H1 (cell line): Measurements from ENCODE around the gene NLN. TPM values are rescaled to one million over a fixed set of nuclear protein-coding genes. Genes with fewer than 3 reads are reported as not detected.

Experiments
- CTCF ChIA-PET: fragments of 300-600 bp; sonication (Branson Sonifier 250); formaldehyde crosslinking; loops from one replicate; lab custom pipeline; 2021; ENCODE audit not compliant: partially characterized antibody; lab: Charles Lee
- POLR2A ChIA-PET: fragments of 300-600 bp; sonication (Branson Sonifier 250); formaldehyde crosslinking; loops from one replicate; lab custom pipeline; 2021; ENCODE audit warnings: inconsistent platforms; ENCODE audit not compliant: partially characterized antibody; lab: Charles Lee
- DNase-seq, 2 experiments: peaks; one replicate each; pipeline versions ENCODE4 v3.0.0 to v3.0.0-alpha.2; 2010 to 2022; ENCODE audit warnings: low spot score in 2 of 2, low read depth in 1 of 2, mixed read lengths in 1 of 2
- FAIRE-seq: peaks from 2 replicates; lab custom pipeline; 2011; peaks lifted over from hg19 to GRCh38; lab: Jason Lieb, UNC
- H2AFZ ChIP-seq: 2 replicates; pipeline ENCODE4 v1.8.1; 2012; ENCODE audit warnings: low read length, inconsistent platforms
- H2AK5ac ChIP-seq: 2 replicates; pipeline ENCODE4 v1.6.1; 2013; ENCODE audit warnings: low read depth, low read length
- H2BK120ac ChIP-seq: replicated peaks from 2 replicates; pipeline ENCODE3; 2013; ENCODE audit warnings: low read depth, low read length, inconsistent platforms
- H2BK12ac ChIP-seq: 2 replicates; pipeline ENCODE4 v1.6.1; 2013; ENCODE audit warnings: low read depth, low read length
- H2BK15ac ChIP-seq: 2 replicates; pipeline ENCODE4 v1.6.1; 2013; ENCODE audit warnings: low read length
- H2BK20ac ChIP-seq: 2 replicates; pipeline ENCODE4 v1.6.1; 2013; ENCODE audit warnings: low read length
- H2BK5ac ChIP-seq: 2 replicates; pipeline ENCODE4 v1.6.1; 2013; ENCODE audit warnings: low read depth, low read length
- H3K14ac ChIP-seq: 2 replicates; pipeline ENCODE4 v1.6.1; 2013; ENCODE audit warnings: inconsistent platforms; ENCODE audit not compliant: insufficient read length
- H3K18ac ChIP-seq: 2 replicates; pipeline ENCODE4 v1.6.1; 2013; ENCODE audit warnings: low read length; ENCODE audit errors: extremely low read depth
- H3K23ac ChIP-seq: 2 replicates; pipeline ENCODE4 v1.6.1; 2013; ENCODE audit warnings: inconsistent platforms; ENCODE audit not compliant: insufficient read length
- H3K23me2 ChIP-seq: 2 replicates; pipeline ENCODE4 v1.6.1; 2013; ENCODE audit warnings: low read depth, low read length
- H3K27ac ChIP-seq: 2 replicates; pipeline ENCODE4 v1.6.1; 2011; ENCODE audit warnings: low read depth, low read length, inconsistent platforms
- H3K27me3 ChIP-seq, 4 experiments: replicated peaks in 1 of 4; 1 replicate in 1 of 4; 2 replicates in 3 of 4; pipeline versions ENCODE4 v1.6.1 to v1.8.1; 2011 to 2013; ENCODE audit warnings: low read length in 3 of 4, mild to moderate bottlenecking in 3 of 4, inconsistent platforms in 2 of 4, mixed read lengths in 2 of 4, moderate library complexity in 1 of 4; ENCODE audit not compliant: control insufficient read depth in 3 of 4, insufficient read depth in 3 of 4; ENCODE audit errors: extremely low read depth in 1 of 4
- H3K36me3 ChIP-seq, 4 experiments: 2 replicates each; pipeline versions ENCODE4 v1.6.1 to v1.8.1; 2011 to 2013; ENCODE audit warnings: mild to moderate bottlenecking in 4 of 4, low read length in 3 of 4, moderate library complexity in 2 of 4, control low read depth in 1 of 4, inconsistent platforms in 1 of 4; ENCODE audit not compliant: insufficient read depth in 4 of 4, control insufficient read depth in 2 of 4
- H3K4ac ChIP-seq: replicated peaks from 2 replicates; pipeline ENCODE3; 2013; ENCODE audit warnings: low read length, low read depth, mixed read lengths, inconsistent platforms; ENCODE audit not compliant: insufficient read length
- H3K4me1 ChIP-seq, 4 experiments: replicated peaks in 1 of 4; 1 replicate in 1 of 4; 2 replicates in 3 of 4; pipeline versions ENCODE4 v1.6.1 to v1.8.1; 2011 to 2013; ENCODE audit warnings: low read length in 3 of 4, inconsistent platforms in 2 of 4, mixed read lengths in 1 of 4; ENCODE audit not compliant: insufficient read depth in 4 of 4, control insufficient read depth in 3 of 4
- H3K4me2 ChIP-seq, 2 experiments: 2 replicates each; pipeline versions ENCODE4 v1.6.1 to v1.8.1; 2011 to 2013; ENCODE audit warnings: low read depth in 2 of 2, low read length in 2 of 2, control low read depth in 1 of 2, inconsistent platforms in 1 of 2, mild to moderate bottlenecking in 1 of 2; ENCODE audit not compliant: insufficient read depth in 1 of 2
- H3K4me3 ChIP-seq, 4 experiments: fragments of 200-600, 300-600 bp in 1 of 4; sonication (generic), shearing (Covaris generic), sonication (Bioruptor Twin) in 1 of 4; 2 replicates each; pipeline versions ENCODE4 v1.5.1 to v1.8.1; 2011 to 2016; ENCODE audit warnings: low read length in 4 of 4, low read depth in 3 of 4, control low read depth in 2 of 4, inconsistent platforms in 2 of 4, mild to moderate bottlenecking in 2 of 4, mixed read lengths in 1 of 4, moderate library complexity in 1 of 4; ENCODE audit not compliant: insufficient read depth in 2 of 4; ENCODE audit errors: extremely low read depth in 1 of 4
- H3K56ac ChIP-seq: replicated peaks from 2 replicates; pipeline ENCODE3; 2013; ENCODE audit warnings: low read depth, mild to moderate bottlenecking, mixed read lengths, low read length, inconsistent platforms; ENCODE audit not compliant: insufficient read length
- H3K79me1 ChIP-seq: 2 replicates; pipeline ENCODE4 v1.6.1; 2013; ENCODE audit warnings: low read depth, low read length, control low read depth
- H3K79me2 ChIP-seq, 2 experiments: 2 replicates each; pipeline versions ENCODE4 v1.6.1 to v1.8.1; 2012 to 2013; ENCODE audit warnings: low read length in 2 of 2, mild to moderate bottlenecking in 2 of 2, inconsistent platforms in 1 of 2; ENCODE audit not compliant: insufficient read depth in 2 of 2, control insufficient read depth in 1 of 2
- H3K9ac ChIP-seq, 4 experiments: replicated peaks in 1 of 4; 1 replicate in 1 of 4; 2 replicates in 3 of 4; pipeline versions ENCODE4 v1.6.1 to v1.8.1; 2011 to 2013; ENCODE audit warnings: low read depth in 3 of 4, low read length in 3 of 4, control low read depth in 2 of 4, mild to moderate bottlenecking in 2 of 4, moderate library complexity in 2 of 4, inconsistent platforms in 1 of 4; ENCODE audit errors: extremely low read depth in 1 of 4
- H3K9me3 ChIP-seq, 2 experiments: 2 replicates each; pipeline versions ENCODE4 v1.6.1 to v1.8.1; 2012 to 2013; ENCODE audit warnings: mild to moderate bottlenecking in 2 of 2, moderate library complexity in 2 of 2, control low read depth in 1 of 2, inconsistent platforms in 1 of 2, low read depth in 1 of 2, low read length in 1 of 2, mixed read lengths in 1 of 2; ENCODE audit not compliant: insufficient read depth in 2 of 2
- H4K20me1 ChIP-seq, 2 experiments: replicated peaks in 1 of 2; 2 replicates each; pipeline versions ENCODE3 to v1.8.1; 2011 to 2013; ENCODE audit warnings: inconsistent platforms in 2 of 2, low read length in 2 of 2, mild to moderate bottlenecking in 1 of 2; ENCODE audit not compliant: insufficient read depth in 2 of 2, control insufficient read depth in 1 of 2
- H4K5ac ChIP-seq: 2 replicates; pipeline ENCODE4 v1.6.1; 2013; ENCODE audit warnings: low read length, low read depth, mixed read lengths, inconsistent platforms; ENCODE audit not compliant: insufficient read length
- H4K8ac ChIP-seq: 2 replicates; pipeline ENCODE4 v1.8.0; 2013; ENCODE audit warnings: mild to moderate bottlenecking, moderate library complexity, low read length, inconsistent platforms; ENCODE audit not compliant: insufficient read depth; ENCODE audit errors: extremely low read depth
- H4K91ac ChIP-seq: replicated peaks from 2 replicates; pipeline ENCODE3; 2013; ENCODE audit warnings: low read length, mixed read lengths, inconsistent platforms; ENCODE audit not compliant: insufficient read length
- JUND ChIP-seq: IDR thresholded peaks from 2 replicates; pipeline ENCODE4 v1.6.1; 2011; ENCODE audit warnings: mild to moderate bottlenecking, improper control_type of control experiment, low read length
- NANOG ChIP-seq: IDR thresholded peaks from 2 replicates; pipeline ENCODE4 v1.6.1; 2011; ENCODE audit warnings: low read length, low read depth, mild to moderate bottlenecking, inconsistent platforms; ENCODE audit not compliant: insufficient read depth, poor library complexity, severe bottlenecking
- NRF1 ChIP-seq: IDR thresholded peaks from 2 replicates; pipeline ENCODE4 v1.6.1; 2011; ENCODE audit warnings: mild to moderate bottlenecking, low read depth, low read length, improper control_type of control experiment
- POLR2AphosphoS5 ChIP-seq: IDR thresholded peaks from 2 replicates; pipeline ENCODE4 v1.6.1; 2011; ENCODE audit warnings: low read depth, low read length
- TCF12 ChIP-seq: IDR thresholded peaks from 2 replicates; pipeline ENCODE4 v1.6.1; 2011; ENCODE audit warnings: low read depth, mild to moderate bottlenecking, low read length
- YY1 ChIP-seq: IDR thresholded peaks from 2 replicates; pipeline ENCODE4 v1.6.1; 2011; ENCODE audit warnings: low read depth, mild to moderate bottlenecking, low read length
- WGBS, 2 experiments: shearing (Covaris generic) in 1 of 2; methylation state at CpG; one replicate each; pipeline versions ENCODE4 v1.1.6 to v1.1.7; 2013 to 2015; ENCODE audit warnings: low lambda C conversion rate in 2 of 2, mixed read lengths in 2 of 2, inconsistent platforms in 1 of 2, low coverage in 1 of 2, missing lambda C conversion rate in 1 of 2; ENCODE audit not compliant: insufficient replicate concordance in 2 of 2, insufficient coverage in 1 of 2, insufficient read length in 1 of 2; ENCODE audit errors: extremely low coverage in 1 of 2, missing lambda C conversion rate in 1 of 2; 5-methylcytosine and 5-hydroxymethylcytosine counted together
- polyA plus RNA-seq, 7 experiments: library from polyadenylated mRNA; depleted of rRNA in 3 of 7; stranded (reverse) in 5 of 7; unstranded in 2 of 7; fragments of >200 nt in 5 of 7; fragments of 200-250 nt in 2 of 7; gene quantifications; 1 replicate in 5 of 7; 2 replicates in 1 of 7; 4 replicates in 1 of 7; pipeline versions ENCODE4 v1.2.1 to v1.2.3, GENCODE V29; 2011 to 2013; ENCODE audit warnings: missing spikeins in 2 of 7, mixed read lengths in 2 of 7
- total RNA-seq: library from RNA; stranded (reverse); fragmentation: NEBNext Ultra II Directional; extraction: Animal tissue kit (Norgen Biotek cat#: 25700); gene quantifications from 2 replicates; pipeline ENCODE4 v1.2.1, GENCODE V29; 2021

The NLN gene
- total and polyA plus RNA-seq, 2 of the 8 experiments (the other 6 are each of a cell fraction or from before 2014, with no cell fraction given), result 46.7 to 192 TPM

DNA sequence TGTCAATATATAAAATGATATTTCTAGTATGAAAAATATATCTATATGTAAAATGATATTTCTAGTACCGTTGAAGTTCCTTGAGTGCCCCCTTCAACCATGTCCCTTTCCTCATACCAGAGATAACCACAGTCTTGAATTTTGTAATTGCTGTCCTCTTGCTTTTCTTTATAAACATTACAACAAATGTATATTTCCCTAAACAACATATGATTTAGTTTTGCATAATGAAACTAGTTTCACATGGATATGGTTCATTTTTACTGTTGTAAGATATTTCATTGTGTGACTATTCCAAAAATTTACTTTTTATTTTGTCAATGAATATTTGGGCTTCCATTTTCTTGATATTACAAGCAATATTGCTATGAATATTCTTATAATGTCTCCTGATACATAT is 14.0 kb downstream of the NLN start:
- H3K4me2 ChIP-seq, result no peak overlapping the region
- no peak overlapping the region for H2BK5ac ChIP-seq
- no peak overlapping the region for H2BK15ac ChIP-seq
- no peak overlapping the region for H4K91ac ChIP-seq
- no peak for DNase-seq
- no peaks in the 10 kb centered on the region; a peak in 1 of 8 replicates for H3K36me3 ChIP-seq
- H3K27me3 ChIP-seq, result peaks cover 0 to 1% (median 0%) of the 10 kb centered on the region in 4 experiments; a peak in 1 of 7 replicates
- H3K56ac ChIP-seq, result no peak overlapping the region
- no peak overlapping the region for H4K5ac ChIP-seq
- H3K4me1 ChIP-seq, result no peaks in the 10 kb centered on the region
- FAIRE-seq, result no peak
- H3K14ac ChIP-seq, result no peak overlapping the region
- POLR2A ChIA-PET, result interaction anchor here (1.3 kb wide), 1 partner anchor 13 kb away, joined by 3 read pairs; no protein-coding TSS in a partner anchor
- H2AK5ac ChIP-seq, result no peak overlapping the region
- 0 out of 2 replicates have a peak, but pooled peaks cover 2% of the 10 kb centered on the region for H3K79me1 ChIP-seq
- no peaks in the 10 kb centered on the region for H3K9me3 ChIP-seq
- no peak overlapping the region for H2BK12ac ChIP-seq
- no peak overlapping the region for H2AFZ ChIP-seq
- H3K9ac ChIP-seq, result no peak overlapping the region
- H2BK20ac ChIP-seq, result no peak overlapping the region
- peaks cover 2 to 5% of the 10 kb centered on the region in 2 experiments for H4K20me1 ChIP-seq
- H4K8ac ChIP-seq, result no peak overlapping the region
- peaks cover 16 to 89% of the 10 kb centered on the region in 2 experiments for H3K79me2 ChIP-seq
- no peak overlapping the region for H3K18ac ChIP-seq
- H3K23me2 ChIP-seq, result no peaks in the 10 kb centered on the region
- H3K23ac ChIP-seq, result no peak overlapping the region
- no peak overlapping the region for H2BK120ac ChIP-seq
- H3K4me3 ChIP-seq, result no peak overlapping the region
- WGBS, 2 experiments, result 79% methylated on average over 1 of the region's 1 CpG; no CpG with 5 or more reads in 1 of the 2 experiments
- TF ChIP-seq JUND (no peak), POLR2AphosphoS5 (no peak), TCF12 (no peak), NANOG (no peak), NRF1 (no peak), YY1 (no peak)
- H3K27ac ChIP-seq, result no peak overlapping the region
- H3K4ac ChIP-seq, result no peak overlapping the region
- CTCF ChIA-PET, result no interaction called here
